Glutamatergic neuron (in vitro differentiated cells): ENCODE data around the gene APELA. TPM values are rescaled to one million over a fixed set of nuclear protein-coding genes. Genes with fewer than 3 reads are reported as not detected.
A peak's percentile ranks its signal among the peaks of the same experiment; 100 is the strongest.
"Not testable (repeated sequence)": the region's sequence is repeated elsewhere in the genome, so short reads cannot be mapped to it uniquely, and the experiment has no call there.

Source experiments
- DNase-seq: peaks from one replicate; pipeline ENCODE4 v3.0.0; 2022
- H3K27ac Mint-ChIP-seq: one replicate; pipeline ENCODE4 v1.8.0; 2020; ENCODE audit warnings: mild to moderate bottlenecking, mixed read lengths, inconsistent platforms; ENCODE audit not compliant: unreplicated experiment
- H3K27me3 Mint-ChIP-seq: one replicate; pipeline ENCODE4 v1.8.0; 2020; ENCODE audit warnings: mild to moderate bottlenecking, moderate library complexity, mixed read lengths, inconsistent platforms; ENCODE audit not compliant: unreplicated experiment
- H3K36me3 Mint-ChIP-seq: one replicate; pipeline ENCODE4 v1.8.0; 2020; ENCODE audit warnings: mild to moderate bottlenecking, mixed read lengths, inconsistent platforms; ENCODE audit not compliant: unreplicated experiment
- H3K4me1 Mint-ChIP-seq: one replicate; pipeline ENCODE4 v1.8.0; 2020; ENCODE audit warnings: mild to moderate bottlenecking, low read depth, mixed read lengths, inconsistent platforms; ENCODE audit not compliant: unreplicated experiment
- H3K4me3 Mint-ChIP-seq: one replicate; pipeline ENCODE4 v1.8.0; 2020; ENCODE audit warnings: mild to moderate bottlenecking, mixed read lengths, inconsistent platforms; ENCODE audit not compliant: unreplicated experiment
- H3K9me3 Mint-ChIP-seq: one replicate; pipeline ENCODE4 v1.8.0; 2020; ENCODE audit warnings: mild to moderate bottlenecking, moderate library complexity, mixed read lengths, inconsistent platforms; ENCODE audit not compliant: unreplicated experiment
- total RNA-seq: library from RNA; stranded (reverse); fragmentation: NEBNext Ultra II Directional; extraction: Animal tissue kit (Norgen Biotek cat#: 25700); gene quantifications from one replicate; pipeline ENCODE4 v1.2.1, GENCODE V29; 2021; ENCODE audit not compliant: unreplicated experiment
- TF ChIP-seq, protein P1 (sequence below): fragments of 200-600 bp; sonication (generic); IDR thresholded peaks from one replicate; pipeline ENCODE4 v1.5.0; 2021; ENCODE audit not compliant: partially characterized antibody, unreplicated experiment

The APELA gene
- total RNA-seq, 1 donor from 2014 or later, result 0.88 TPM

DNA sequence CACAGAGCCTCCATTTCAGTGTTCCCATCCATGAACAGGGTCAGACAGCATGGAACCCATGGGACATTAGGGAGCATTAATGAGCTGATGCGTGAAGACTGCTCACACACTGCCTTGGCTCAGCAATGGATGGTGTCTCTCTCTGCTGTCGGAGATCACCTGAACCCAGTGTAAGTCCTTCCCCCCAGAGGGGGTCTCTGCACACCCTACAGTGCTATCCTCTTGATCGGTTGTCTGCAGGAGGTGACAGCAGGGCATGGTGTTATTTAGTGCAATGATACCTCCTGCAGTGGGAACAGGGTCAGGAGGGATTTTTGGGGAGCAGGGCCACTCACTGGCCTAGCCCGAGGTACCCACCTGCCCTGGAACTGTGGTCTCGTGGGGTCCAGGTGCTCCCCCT, 25.6 kb downstream of the APELA start:
- Mint-ChIP-seq H3K4me3 (no peak overlapping the region), H3K27me3 (peaks cover 2% of the 10 kb centered on the region), H3K36me3 (no peaks in the 10 kb centered on the region), H3K4me1 (peaks cover 4% of the 10 kb centered on the region), H3K27ac (no peak overlapping the region), H3K9me3 (peaks cover 2% of the 10 kb centered on the region)
- no peak for DNase-seq
- TF ChIP-seq, protein P1, sequence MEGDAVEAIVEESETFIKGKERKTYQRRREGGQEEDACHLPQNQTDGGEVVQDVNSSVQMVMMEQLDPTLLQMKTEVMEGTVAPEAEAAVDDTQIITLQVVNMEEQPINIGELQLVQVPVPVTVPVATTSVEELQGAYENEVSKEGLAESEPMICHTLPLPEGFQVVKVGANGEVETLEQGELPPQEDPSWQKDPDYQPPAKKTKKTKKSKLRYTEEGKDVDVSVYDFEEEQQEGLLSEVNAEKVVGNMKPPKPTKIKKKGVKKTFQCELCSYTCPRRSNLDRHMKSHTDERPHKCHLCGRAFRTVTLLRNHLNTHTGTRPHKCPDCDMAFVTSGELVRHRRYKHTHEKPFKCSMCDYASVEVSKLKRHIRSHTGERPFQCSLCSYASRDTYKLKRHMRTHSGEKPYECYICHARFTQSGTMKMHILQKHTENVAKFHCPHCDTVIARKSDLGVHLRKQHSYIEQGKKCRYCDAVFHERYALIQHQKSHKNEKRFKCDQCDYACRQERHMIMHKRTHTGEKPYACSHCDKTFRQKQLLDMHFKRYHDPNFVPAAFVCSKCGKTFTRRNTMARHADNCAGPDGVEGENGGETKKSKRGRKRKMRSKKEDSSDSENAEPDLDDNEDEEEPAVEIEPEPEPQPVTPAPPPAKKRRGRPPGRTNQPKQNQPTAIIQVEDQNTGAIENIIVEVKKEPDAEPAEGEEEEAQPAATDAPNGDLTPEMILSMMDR, result no peak

- Mint-ChIP-seq H3K4me1 (peaks cover 4% of the 10 kb centered on the region), H3K27me3 (peaks cover 2% of the 10 kb centered on the region), H3K27ac (no peak overlapping the region), H3K36me3 (no peaks in the 10 kb centered on the region), H3K4me3 (no peak overlapping the region), H3K9me3 (peaks cover 2% of the 10 kb centered on the region)
- no peak for DNase-seq
- TF ChIP-seq, protein P1, result no peak
Measured at GRCh38 chr4:164904336-164904735, 27.4 kb downstream of the APELA start.

DNA sequence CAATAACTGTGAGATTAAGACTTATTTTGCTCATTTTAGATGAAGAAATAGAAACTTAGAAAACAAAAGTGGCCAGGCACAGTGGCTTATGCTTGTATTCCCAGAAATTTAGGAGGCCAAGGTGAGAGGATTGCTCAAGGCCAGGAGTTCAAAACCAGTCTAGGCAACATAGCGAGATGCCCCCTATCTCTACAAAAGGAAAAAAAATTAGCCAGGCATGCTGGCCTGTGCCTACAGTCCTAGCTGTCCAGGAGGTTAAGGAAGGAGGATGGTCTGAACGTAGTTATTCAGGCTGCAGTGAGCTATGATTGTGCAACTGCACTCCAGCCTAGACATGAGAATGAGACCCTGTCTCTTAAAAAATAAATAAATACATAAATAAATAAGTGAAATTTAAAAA, 28.0 kb downstream of the APELA start:
- no peak overlapping the region for H3K27ac Mint-ChIP-seq
- peaks cover 2% of the 10 kb centered on the region for H3K27me3 Mint-ChIP-seq
- peaks cover 4% of the 10 kb centered on the region for H3K4me1 Mint-ChIP-seq
- DNase-seq, result no peak
- TF ChIP-seq, protein P1, result no peak
- H3K36me3 Mint-ChIP-seq, result no peaks in the 10 kb centered on the region
- no peak overlapping the region for H3K4me3 Mint-ChIP-seq
- H3K9me3 Mint-ChIP-seq, result peaks cover 2% of the 10 kb centered on the region

DNA sequence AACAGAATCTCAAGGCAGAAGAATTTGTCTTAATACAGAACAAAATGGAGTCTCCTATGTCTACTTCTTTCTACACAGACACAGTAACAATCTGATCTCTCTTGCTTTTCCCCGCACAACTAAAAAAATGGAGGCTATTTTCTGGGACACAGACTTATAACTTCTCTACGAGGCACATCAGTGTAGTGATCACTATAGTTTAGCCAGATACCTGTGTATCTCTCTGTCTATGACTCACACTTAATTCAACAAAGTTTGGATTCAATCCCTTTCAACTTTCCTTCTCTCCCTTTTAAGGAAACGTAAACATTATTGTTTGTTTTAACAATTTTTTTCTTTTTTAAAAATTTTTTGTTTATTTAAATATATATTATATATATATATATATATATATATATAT, 29.4 kb downstream of the APELA start:
- H3K9me3 Mint-ChIP-seq, result peaks cover 2% of the 10 kb centered on the region
- TF ChIP-seq, protein P1, result no peak
- DNase-seq, result no peak
- peaks cover 2% of the 10 kb centered on the region for H3K27me3 Mint-ChIP-seq
- H3K4me1 Mint-ChIP-seq, result peaks cover 4% of the 10 kb centered on the region
- no peaks in the 10 kb centered on the region for H3K36me3 Mint-ChIP-seq
- peak overlapping the region; percentile 14 for H3K27ac Mint-ChIP-seq
- H3K4me3 Mint-ChIP-seq, result no peak overlapping the region

DNA sequence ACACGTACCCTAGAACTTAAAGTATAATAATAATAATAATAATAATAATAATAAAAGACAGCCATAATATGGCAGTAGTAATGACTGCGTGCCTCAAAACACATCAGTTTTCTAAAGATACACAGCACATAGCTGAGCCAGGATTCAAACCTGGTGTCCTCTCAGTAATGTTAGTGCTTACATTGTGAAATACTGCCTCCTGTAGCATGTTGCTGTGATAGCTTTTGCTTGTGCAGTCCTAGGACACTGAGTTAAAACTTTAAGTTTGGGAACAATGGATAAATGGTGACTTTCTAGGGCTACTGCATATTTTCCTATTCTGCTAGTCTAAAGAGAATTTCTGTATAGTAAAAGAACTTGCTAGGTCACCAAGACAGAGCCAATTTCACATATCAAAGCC, 36.5 kb downstream of the APELA start:
- not testable (repeated sequence) for DNase-seq, H3K27ac Mint-ChIP-seq, H3K9me3 Mint-ChIP-seq, H3K4me3 Mint-ChIP-seq, H3K27me3 Mint-ChIP-seq, H3K36me3 Mint-ChIP-seq, H3K4me1 Mint-ChIP-seq

GRCh38 chr4:164918956-164919355, 42.0 kb downstream of the APELA start:
- Mint-ChIP-seq H3K9me3 (no peaks in the 10 kb centered on the region), H3K27ac (no peak overlapping the region), H3K36me3 (no peaks in the 10 kb centered on the region), H3K27me3 (no peaks in the 10 kb centered on the region), H3K4me1 (no peaks in the 10 kb centered on the region), H3K4me3 (no peak overlapping the region)
- no peak for DNase-seq
- TF ChIP-seq, protein P1, result no peak
